HG02759 (cell line): Measurements from ENCODE around the gene TMEM87B.

Experiments
- ATAC-seq: cut with Tn5 transposase; IDR thresholded peaks from one replicate; pipeline ENCODE4 v1.9.1; 2021; ENCODE audit warnings: mild to moderate bottlenecking, moderate library complexity; ENCODE audit not compliant: unreplicated experiment

Gene TMEM87B, protein sequence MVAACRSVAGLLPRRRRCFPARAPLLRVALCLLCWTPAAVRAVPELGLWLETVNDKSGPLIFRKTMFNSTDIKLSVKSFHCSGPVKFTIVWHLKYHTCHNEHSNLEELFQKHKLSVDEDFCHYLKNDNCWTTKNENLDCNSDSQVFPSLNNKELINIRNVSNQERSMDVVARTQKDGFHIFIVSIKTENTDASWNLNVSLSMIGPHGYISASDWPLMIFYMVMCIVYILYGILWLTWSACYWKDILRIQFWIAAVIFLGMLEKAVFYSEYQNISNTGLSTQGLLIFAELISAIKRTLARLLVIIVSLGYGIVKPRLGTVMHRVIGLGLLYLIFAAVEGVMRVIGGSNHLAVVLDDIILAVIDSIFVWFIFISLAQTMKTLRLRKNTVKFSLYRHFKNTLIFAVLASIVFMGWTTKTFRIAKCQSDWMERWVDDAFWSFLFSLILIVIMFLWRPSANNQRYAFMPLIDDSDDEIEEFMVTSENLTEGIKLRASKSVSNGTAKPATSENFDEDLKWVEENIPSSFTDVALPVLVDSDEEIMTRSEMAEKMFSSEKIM

DNA sequence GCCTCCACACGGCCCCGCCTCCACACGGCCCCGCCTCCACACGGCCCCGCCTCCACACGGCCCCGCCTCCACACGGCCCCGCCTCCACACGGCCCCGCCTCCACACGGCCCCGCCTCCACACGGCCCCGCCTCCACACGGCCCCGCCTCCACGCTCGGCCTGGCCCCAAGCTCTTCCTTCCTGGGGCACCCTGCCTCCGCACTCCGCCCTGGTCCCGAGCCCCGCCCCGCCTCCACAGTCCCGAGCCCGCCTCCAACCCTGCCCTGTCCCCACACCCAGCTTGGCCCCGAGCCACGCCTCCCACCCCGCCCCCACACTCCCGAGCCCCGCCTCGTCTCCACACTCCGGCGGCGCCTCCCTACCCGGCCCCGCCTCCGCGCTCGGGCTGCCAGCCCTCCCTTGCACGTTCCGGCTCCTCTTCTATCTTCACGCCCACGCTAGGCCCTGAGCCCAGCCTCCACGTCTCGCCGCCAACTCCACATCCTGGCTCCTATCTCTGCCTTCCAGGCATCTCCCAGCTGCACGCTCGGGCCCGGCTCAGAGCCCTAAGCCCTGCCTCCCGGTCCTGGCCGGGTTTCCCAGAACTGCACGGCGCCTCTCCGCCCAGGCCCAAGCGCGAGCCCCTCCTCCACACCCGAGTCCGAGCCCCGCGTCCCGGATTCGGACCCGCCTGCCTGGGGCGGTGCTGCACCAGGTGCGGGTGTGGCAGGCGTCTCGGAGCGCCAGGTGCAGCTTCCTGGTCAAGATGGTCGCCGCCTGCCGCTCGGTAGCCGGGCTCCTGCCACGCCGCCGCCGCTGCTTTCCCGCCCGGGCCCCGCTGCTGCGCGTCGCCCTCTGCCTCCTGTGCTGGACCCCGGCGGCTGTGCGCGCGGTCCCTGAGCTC lies at the start of gene TMEM87B:
Gene TMEM87B, plus strand, starts transcription at position 423 of the 883 bp plus-strand sequence. Its CDS starts 323 bp downstream, at position 746.
- peak; percentile 61 for ATAC-seq

DNA sequence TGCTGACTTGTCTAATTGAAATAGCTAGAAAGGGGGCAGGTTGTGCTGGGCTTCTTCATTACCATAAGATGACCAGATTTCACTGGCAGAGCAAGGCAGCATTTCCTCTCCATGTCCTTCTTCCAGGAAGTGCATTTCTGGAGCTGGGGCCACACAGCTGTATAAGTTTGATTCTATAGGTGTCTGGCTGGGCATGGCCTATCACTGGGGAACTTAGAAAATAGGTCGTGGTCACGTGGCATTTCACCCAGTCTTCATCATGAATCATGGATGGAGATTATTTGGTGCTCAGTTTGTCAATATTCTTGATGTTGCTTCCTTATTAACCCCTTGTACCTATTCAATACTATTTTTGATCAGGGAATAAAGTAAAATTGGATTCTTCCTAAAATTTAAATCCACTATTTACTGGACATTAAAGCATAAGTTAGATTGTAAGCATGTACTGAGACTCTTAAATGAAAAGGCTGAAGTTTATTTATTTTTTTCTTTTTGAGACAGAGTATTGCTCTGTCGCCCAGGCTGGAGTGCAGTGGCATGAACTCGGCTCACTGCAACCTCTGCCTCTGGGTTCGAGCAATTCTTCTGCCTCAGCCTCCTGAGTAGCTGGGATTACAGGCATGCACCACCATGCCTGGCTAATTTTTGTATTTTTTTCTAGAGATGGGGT lies 49.5 kb upstream of the TMEM87B start:
- no peak for ATAC-seq

DNA sequence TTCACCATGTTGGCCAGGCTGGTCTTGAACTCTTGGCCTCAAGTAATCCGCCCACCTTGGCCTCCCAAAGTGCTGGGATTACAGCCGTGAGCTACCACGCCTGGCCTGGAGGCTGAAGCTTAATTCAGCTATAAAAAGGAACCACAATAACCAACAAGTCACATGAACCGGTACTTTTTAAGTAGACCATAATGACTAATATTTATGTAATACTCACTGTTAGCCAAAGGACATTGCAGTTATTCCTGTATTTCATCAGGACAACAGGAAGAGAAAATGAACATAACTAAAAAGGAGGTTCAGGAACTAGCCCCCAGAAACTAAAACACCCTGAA lies 49.0 kb upstream of the TMEM87B start:
- ATAC-seq, result no peak

DNA sequence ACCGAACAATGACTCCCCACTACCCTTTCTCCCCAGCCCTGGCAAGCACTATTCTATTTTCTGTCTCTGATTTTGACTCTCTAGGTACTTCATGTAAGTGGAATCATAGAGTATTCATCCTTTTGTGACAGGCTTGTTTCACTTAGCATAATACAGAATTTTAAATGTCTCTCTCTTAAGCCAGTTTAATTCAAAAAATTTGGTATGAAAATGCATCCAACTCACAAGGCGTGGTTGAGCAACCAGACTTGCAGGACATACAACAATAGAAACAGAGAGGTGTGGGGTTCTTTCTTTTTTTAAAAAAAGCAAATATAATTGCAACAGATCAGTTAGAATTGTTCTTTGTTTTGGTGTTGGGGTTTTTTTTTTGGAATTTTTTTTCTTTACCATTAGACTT lies 47.6 kb upstream of the TMEM87B start:
- ATAC-seq, result no peak

DNA sequence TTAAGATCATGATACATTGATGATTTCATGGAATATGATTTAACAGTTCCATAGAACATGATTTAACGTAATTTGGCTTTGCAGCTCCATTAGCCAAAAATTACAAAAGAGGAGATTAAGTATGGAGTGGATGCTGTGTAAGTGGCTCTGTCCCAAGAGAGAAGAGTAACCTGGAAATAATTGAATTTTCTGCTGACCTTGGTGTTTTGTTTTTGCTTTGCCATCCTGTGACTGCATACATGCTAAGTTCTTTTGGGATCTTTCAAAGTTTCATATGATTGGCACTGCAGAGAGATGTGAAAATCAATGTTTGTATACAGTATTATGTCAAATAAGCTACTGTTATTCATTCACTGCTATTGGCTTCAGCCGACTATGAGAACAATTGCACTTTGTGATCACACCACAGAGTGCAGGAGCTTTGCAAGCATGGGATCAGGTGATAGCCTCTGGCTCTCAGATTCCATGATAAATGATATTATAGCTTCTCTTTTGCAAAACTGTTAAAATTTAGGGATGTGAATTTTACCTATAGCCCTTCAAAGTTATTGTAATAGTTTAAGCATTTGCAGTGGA lies 46.1 kb upstream of the TMEM87B start:
- no peak for ATAC-seq

DNA sequence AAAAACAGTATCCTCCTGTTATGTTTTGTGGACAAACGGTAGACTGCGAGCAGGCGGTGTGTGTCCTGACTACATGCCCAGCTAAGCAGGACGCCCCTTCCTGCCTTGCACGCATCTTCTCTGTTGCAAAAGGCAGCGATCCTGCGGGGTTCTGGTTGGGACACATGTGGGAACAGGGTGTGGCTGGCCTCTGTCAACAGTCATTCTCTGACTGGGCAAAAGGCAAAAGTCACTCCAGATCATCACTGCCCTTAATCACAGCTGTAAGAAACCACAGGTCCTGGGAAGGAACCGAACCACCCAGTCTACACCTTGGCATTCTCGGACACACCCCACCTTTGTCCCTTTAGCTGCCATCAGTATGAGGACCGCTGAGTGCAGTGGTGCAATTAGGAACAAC lies 44.3 kb upstream of the TMEM87B start:
- no peak for ATAC-seq

DNA sequence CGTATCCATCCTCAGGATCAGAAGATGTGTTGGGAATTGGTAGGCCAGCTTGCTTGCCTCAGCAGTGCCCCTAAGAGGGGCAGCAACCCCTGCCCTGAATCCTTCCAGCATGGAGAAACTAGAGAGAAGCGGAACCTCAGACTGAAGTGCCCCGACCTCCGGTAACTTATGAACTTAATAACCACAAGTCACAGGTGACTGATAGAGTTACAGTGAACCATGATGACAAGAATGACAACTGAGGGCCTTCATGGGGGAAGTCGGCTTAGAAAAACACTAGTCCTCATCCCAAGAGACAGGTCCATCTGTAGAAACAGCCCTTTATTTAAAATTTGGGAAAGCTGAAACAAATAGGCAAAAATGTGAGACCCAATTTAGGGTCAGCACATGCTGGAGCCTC lies 42.5 kb upstream of the TMEM87B start:
- ATAC-seq, result no peak

DNA sequence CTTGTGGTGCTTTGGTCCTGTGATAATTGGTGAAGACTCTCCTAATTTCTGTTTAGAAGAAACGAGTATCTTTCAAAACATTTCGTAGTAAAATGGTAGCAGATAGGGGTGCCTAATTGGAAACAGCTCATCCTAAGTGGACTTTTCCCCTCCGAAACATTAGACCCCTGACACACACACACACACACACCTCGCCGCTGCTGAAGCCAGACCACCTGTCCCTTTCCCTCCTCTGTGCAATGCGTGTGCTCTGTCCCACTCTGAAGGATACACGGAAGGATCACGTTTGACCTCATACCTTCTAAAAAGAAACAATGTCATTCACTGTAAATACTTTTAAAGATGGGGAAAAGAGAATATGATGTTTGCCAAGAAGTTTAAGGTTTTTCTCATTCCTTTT lies 36.2 kb upstream of the TMEM87B start:
- ATAC-seq, result no peak

DNA sequence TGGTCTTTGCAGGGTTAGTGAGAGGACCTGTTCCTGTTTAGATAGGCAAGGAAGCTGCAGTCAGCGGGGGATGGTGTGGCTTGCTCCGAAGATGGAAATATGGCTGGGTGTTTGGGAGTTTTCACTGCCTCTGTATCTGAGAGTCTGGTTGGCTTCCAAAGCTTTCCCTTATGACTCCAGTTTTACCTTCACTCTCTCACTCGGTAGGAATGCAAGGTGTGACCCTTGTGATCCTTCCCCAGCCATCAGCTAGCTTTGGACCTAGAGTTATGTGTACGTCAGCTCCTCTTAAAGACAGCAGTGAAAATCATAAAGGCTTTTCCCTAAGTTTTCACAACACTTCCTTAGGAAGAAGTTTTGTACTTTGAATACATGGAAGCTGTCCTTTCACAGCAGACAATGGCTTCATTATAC lies 35.5 kb upstream of the TMEM87B start:
- ATAC-seq, result no peak

DNA sequence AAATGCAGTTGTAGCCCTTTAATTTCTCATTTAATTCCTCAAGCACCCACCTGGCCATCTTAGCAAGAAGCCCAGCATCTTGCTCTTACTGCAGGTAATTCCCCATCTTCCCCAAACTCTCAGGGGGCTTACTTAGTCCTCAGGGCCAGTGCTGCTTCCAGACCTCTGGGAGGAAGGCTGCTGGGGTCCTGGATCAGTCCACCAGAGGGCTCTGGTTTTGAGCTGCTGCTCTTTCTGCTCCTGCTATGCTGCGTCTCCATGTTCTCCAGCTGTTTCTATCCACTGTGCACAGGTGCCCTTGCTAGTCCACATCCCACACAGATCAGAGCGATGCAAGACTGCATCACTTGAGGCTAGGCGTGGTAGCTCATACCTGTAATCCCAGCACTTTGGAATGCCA lies 34.5 kb upstream of the TMEM87B start:
- ATAC-seq, result no peak

DNA sequence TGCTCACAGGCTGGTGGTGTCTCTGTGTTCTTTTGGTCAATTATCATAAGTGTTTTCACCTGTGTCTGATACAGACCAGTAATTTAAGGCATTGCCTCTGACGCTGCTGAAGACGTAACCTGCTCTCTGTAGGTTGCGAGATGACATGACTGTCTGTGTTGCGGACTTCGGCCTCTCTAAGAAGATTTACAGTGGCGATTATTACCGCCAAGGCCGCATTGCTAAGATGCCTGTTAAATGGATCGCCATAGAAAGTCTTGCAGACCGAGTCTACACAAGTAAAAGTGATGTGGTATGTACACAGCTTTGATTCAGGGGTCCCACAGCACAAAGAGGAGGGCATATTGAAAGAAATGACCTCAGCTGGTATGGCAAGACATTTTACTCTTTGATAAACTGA lies 33.8 kb upstream of the TMEM87B start:
- ATAC-seq, result no peak

DNA sequence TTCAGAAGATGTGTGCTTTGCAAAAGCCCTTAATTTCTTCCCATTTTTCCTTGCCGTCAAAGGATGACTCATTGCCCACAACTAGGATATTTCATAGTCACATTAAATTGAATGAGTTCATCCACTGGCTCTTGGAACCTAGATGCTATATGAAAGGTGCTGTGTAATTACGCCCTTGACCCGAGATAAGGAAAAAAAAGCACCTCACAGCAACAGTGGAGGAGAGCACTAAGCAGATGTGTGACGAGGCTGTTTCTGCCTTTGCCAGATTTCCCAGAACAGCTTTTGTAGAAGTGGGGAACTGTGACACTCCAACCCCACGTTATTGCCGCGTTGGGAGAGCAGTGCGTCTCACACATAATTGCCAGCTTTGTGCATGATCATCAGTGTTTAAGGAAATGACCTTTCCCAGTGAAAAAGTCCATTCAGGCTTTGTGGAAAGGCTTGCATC lies 33.3 kb upstream of the TMEM87B start:
- ATAC-seq, result no peak

DNA sequence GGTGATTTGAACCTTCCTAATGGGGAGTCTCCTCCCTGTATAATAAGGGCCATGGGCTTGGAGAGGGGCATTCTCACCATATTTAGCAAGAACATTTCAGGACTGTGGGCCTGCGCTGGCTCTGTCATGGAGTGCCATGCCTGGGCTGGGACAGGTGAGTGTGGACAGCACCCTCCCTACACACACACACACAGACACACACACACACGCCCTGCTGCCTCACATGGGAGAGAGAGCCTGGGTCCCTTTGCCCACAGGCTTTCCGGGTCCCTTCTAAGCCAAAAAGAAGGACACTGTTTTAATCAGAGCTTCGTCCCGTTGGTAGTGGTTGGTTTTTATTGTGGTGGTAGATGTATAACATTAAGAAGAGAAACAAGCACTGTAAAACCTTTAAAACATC lies 31.4 kb upstream of the TMEM87B start:
- no peak for ATAC-seq

DNA sequence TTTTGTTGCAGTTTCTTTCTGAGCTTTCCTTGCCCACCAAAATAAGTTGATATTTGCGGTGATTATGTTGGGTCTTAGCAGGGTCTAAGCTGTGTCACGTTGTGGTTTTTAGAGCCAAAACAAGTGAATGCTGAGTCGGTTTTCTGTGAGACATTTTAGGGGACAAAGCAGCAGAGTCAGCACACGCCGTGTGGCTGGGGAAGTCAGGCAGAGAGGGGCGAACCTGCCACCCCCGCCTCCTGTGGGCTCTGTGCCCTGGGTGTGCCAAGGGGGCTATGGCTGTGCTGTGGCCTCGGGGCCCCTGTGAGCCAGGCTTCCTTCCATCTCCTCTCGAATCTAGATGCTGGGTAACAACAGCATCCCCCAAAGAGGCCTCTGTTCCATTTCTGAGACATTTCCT lies 30.8 kb upstream of the TMEM87B start:
- ATAC-seq, result no peak

DNA sequence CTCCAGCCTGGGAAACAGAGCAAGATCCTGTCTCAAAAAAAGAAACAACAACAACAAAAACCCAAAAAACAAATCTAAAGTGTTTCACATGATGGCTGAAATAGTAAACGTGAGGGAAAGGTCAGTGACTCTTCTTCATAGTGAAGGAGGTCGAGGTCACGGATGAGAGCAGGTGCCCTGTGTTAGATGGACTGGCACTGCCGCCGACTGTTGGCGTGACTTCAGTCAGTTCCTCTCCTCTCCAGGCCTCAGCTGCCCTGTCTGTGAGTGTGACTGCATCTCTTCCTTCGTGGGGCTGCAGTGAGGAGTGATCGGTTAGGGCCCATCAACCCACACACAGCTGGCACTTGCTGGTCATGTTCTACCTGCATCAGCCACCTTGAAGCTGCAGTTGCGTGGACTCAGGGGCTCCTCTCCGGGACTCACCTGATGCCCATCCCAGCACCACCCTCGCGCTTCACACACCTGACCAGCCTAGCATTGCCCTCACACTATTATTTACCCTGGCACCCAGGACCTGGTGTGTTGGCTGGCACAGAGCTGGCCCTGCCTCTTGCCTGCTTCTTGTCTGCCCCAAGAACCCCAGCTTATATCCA lies 30.1 kb upstream of the TMEM87B start:
- ATAC-seq, result no peak

DNA sequence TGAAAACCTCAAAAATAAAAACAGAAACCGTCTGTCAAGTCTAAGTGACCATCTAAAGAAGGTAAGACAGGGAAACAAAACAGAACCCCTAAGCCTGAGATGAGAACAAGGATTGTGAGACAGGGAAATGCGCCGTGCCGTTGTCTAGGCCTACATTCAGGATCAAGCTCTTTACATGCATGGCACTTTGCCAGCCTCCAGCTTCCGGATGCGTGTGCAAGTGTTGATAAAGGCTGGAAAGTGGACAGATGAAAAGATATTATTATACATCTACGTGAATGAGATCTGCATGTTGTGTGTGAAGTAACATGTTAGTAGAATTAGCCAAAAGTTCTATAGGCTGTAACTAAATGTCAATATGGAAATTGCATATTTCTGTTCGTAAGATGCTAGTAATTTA lies 28.6 kb upstream of the TMEM87B start:
- no peak for ATAC-seq

DNA sequence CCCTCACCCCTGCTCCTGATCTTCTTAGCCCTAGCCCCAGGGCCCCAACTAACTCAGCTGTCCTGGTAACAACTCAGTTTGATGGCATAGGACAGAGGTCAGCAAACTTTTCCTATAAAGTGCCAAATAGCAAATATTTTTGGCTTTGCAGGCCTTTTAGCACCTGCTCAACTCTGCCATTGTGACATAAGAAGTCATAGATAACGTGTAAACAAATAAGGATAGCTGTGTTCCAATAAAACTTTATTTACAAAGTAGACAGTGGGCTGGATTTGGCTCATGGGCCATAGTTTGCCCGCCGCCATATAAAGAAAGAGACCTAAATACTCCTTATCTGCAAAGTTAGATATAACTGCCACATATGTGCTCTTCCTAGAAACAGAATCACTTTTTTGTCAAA lies 27.3 kb upstream of the TMEM87B start:
- ATAC-seq, result no peak

DNA sequence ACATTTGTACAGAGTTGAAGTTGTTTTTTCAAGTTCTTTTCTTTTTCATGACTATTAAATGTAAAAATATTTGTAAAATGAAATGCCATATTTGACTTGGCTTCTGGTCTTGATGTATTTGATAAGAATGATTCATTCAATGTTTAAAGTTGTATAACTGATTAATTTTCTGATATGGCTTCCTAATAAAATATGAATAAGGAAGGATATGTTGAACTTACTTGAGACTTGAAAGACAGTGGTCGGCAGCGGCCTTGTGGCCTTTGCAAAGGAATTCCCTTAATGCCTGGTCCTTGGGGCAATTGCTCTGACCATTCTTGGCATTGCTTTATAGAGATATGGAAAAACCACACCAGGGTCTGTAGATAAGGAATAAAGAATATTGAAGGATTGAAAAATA lies 25.9 kb upstream of the TMEM87B start:
- no peak for ATAC-seq

DNA sequence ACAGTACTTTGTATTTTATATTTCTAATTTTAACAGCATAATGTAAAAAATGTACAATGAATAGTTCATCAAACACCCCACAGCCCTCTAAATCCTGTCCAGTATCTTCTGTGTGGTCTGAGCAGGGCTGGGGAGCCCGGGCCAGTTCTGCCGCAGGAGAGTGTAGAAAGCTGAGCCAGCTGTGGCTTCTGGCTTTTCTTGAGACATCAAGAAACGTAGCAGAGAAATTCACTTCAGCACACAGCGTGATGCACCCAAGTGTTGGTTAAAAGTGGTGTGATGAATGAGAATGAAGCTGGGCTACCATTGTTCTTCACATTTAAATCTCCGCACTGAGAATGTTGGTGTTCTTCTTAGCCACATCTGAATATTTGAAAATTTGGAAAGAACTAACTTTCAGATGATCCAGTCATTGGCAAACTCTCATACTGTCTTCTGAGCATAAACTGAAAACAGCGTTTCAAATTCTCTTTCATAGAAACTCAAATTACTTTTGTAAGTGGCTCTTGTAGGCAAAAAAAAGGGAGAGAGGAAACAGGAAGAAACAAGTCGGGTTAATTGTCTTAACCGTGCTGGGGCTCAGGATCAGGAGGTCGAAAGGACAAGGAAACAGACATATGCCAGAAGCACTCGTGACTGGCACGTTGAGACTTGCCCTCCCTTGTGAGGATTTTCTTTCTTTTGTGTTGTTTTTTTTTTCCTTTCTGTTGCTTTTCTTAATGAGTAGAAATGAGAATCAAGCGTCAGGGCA lies 23.4 kb upstream of the TMEM87B start:
- ATAC-seq, result no peak

DNA sequence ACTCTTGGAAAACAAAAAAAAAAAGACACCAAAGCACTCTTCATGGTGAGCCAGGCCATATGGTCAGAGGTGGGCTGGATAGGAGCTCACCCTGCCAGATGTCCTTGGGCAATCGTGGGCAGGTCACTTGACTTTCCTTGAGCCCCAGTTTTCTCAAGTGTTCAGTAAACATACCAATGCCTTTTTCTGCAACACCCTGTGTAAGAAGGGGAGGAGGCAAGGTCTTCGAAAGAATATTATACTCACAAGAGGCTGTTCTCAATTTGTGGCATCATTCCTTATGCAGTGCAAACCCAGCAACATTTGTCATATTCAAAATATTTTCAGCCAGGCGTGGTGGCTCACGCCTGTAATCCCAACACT lies 22.9 kb upstream of the TMEM87B start:
- ATAC-seq, result no peak
